GM21381 (cell line): Measurements from ENCODE around the gene INAFM1.
"Not testable (repeated sequence)": the region's sequence is repeated elsewhere in the genome, so short reads cannot be mapped to it uniquely, and the experiment has no call there.

ENCODE experiments used
- ATAC-seq: cut with Tn5 transposase; IDR thresholded peaks from one replicate; pipeline ENCODE4 v1.9.1; 2021; ENCODE audit warnings: mild to moderate bottlenecking, moderate library complexity; ENCODE audit not compliant: unreplicated experiment

INAFM1 gene

DNA sequence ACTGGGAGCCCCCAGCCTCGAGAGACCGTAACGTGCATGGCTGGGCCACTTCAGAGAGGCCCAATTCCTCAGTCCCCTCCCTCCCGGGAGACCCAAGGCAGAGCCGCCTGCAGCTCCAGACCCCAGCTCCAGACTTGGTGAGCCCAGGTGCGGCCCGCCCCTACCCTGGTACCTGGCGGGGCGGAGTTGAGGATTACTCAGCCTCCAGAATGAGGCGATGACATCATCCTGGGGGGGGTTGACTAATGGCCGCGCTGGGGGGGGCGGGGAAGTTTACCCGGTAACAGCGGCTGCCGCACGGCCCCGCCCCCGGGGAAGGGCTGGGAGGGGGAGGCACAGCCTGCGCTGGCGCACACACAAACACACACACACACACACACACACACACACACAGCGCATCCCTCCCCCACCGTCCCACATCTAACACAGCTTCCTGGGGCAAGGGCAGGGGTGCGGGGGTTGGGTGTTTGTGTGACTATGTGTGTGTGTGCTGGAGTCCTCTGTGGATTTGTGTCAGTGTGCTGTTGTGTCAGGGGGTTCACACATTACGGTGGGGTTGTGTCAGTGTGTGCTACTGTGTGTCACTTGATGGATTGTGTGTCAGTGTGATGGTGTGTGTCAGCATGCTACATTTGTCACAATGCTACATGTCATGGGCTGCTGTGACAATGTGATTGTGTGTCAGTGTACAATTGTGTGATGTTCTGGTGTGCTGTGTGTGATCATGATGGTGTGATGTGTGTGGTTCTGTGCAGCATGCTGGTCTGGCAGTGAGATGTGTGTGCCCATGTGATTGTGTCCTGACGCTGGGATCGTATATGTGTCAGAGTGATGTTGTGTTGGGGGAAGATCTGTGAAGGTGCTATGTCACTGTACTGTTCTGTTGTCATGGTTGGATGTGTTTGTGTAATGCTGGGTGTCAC lies 33.4 kb upstream of the INAFM1 start:
- no peak for ATAC-seq

DNA sequence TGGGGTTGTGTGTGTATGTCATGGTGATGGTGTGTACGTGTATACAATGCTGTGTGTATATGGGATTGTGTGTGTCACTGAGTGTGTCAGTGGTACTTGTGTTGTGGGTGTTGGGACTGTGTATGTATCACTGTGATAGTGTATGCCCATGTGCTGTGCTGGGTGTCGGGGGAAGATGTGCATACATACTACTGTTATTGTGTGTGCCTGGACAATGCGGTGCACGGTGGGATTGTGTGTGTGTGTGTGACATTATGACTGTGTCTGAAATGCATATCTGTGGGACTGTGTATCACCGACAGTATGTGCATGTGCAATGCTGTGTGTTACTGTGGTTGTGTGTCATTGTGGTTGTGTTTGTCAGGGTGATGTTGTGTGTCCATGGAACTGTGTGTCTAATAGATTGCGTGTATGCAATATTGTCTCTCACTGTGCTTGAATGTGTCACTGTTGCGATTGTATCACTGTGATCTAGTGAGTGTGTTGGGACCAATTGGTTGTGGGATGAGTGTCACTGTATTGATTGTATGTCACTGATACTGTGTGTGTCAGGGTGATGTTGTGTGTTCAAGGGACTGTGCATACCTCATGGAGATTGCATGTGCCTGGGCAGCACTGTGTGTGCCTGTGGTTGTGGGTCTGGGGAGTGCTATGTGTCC lies 32.6 kb upstream of the INAFM1 start:
- ATAC-seq, result no peak

DNA sequence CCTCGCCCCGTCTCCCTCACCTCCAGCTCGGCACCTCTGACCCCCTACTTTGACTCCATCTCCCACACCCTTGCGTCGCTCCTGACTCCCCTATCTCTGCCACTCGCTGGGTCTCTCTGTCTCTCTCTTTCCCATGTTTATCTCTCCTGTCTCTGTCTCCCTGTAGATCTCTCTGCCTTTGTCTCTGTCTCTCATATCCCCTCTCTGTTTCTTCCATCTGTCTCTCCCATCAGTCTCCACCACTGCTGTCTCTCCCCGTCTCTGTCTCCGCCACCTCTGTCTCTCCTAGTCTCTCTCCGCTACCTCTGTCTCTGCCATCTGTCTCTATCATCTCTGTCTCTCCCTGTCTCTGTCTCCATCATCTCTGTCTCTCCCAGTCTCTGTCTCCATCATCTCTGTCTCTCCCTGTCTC lies 31.3 kb upstream of the INAFM1 start:
- no peak for ATAC-seq

DNA sequence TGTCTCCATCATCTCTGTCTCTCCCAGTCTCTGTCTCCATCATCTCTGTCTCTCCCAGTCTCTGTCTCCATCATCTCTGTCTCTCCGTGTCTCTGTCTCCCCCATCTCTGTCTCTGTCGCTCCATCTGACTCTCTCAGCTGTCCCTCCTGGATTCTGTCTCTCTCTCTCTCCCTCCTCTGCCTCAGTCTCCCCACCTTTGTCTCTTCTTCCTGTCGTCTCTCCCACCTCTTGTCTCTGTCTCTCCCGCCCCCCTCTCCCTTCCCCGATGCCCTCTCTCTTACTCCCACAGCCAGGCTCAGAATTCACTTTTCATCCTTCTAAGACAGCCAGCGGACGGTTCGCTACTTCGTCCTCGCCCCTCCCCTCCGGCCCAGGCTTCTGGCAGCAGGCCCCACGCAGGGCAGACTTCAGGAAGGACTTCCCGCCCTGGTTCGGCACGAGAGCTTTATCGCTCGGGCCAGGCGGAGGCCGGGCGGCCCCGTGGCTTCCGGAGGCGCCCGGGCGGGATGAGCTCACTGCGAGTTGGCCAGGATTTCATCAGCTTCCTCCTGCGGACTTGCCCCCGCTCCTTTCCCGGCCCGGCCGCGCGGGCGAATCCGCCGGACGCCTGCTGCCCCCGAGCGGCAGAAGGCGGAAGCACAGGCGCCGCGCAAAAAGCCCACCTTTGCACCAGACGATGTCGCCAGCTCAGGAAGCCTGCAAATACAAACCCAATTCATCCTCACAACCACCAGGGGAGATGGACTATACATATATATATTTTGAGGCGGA lies 30.7 kb upstream of the INAFM1 start:
- peak; percentile 68 for ATAC-seq

DNA sequence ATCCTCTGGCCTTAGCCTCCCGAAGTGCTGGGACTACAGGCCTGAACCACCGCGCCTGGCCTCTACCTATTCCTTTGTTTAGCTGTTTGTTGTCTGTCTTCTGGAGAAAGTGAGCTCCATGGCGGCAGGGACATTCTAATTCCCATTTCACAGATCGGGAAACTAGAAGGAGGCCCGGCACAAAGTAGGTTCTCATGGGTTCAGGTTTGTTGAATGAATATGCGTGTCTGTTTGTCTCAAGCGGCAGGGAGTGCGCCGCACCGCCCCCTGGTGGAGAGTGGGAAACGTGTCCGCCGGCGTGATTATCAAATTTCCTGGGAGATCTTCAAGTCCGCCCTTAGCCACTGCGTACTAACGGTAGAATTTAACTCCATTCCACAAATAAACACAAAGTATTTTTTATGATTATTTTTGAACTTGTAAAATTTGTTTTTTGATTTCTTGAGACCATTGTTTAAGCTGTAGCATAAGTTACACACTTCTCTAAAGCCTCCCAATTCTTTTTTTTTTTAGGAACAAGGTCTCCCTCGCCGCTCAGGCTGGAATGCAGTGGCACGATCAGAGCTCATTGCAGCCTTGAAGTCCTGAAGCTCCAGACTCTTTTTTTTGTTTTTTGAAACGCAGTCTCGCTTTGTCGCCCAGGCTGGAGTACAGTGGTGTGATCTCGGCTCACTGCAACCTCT lies 27.2 kb upstream of the INAFM1 start:
- ATAC-seq, result no peak

DNA sequence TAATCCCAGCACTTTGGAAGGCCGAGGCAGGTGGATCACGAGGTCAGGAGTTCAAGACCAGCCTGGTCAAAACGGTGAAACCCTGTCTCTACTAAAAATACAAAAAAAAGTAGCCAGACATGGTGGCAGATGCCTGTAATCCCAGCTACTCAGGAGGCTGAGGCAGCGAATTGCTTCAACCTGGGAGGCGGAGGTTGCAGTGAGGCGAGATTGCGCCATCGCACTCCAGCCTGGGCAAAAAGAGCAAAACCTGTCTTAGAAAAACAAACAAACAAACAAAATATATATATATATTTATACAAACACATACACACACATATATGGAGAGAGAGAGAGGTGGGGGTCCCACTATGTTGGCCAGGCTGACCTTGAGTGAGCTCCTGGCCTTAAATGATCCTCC lies 21.7 kb upstream of the INAFM1 start:
- not testable (repeated sequence) for ATAC-seq

DNA sequence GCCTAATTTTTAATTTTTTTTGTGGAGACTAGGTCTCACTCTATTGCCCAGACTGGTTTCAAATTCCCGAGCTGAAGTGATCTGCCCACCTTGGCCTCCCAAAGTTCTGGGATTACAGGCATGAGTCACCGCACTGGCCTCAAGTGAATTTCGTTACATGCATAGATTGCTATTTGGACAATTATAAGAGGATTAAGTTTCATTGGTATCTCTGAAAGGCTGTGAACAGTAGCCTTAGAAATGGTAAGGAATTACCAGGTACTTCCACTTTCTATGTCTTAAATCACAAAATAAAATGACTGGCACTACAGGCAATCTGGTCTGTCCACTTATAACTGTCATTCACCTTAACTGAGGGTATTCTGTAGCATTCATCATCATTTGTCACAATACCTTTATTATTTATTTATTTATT lies 21.2 kb upstream of the INAFM1 start:
- no peak for ATAC-seq

DNA sequence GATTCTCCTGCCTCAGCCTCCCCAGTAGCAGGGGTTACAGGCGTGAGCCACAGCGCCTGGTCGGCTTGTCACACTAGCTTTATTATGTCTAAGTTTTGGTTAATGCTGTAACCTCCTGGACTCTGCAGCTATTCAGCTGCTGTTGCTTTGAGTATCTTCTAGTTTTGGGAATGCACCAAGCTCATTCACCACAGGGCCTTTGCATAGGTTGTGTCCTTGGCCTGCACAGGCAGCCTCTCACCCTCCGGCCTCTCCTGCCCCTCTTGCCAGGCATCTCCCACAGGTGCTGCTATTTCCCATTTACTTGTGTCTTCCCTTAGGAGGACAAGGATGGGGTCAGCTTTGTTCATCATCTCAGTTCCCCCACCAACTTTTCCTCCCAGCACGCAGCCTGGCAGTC lies 20.7 kb upstream of the INAFM1 start:
- no peak for ATAC-seq

DNA sequence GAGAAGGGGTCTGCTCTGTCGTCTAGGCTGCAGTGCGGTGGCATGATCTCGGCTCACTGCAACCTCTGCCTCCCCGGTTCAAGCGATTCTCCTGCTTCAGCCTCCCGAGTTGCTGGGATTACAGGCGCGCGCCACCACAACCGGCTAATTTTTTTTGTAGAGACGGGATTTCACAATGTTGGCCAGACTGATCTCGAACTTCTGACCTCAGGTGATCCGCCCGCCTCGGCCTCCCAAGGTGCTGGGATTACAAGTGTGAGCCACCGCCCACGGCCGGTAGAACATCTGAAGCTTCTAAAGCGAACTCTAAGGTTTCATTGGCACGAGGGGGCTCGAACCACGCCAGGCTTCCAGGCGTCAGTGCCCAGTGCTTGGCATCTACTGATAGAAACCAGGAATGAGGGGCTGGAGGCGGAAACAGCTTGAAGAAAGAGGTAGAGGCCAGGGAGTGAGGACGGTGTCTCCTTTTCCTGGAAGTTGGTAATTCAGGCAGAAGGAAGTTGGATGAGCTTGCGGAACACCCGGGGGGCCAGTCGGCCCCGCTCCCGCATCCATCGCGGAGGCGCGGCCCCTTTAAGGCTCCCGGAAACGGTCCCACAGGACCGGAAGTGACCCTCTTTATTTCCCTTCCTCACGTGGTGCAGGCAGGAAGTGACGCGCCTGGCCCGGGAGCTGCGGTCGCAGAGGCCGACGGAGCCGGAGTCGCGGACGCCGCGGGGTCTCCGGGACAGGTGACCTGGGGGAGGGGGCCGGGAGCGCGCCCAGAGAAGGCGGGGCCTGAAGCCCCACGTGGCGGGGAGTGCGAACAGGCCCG lies 18.6 kb upstream of the INAFM1 start, which contains the start of gene CCDC9:
TSS of gene CCDC9 (plus strand) at position 647 of the 814 bp plus-strand sequence. CDS start 1,876 bp downstream, outside the sequence.
- ATAC-seq, result peak; percentile 48

DNA sequence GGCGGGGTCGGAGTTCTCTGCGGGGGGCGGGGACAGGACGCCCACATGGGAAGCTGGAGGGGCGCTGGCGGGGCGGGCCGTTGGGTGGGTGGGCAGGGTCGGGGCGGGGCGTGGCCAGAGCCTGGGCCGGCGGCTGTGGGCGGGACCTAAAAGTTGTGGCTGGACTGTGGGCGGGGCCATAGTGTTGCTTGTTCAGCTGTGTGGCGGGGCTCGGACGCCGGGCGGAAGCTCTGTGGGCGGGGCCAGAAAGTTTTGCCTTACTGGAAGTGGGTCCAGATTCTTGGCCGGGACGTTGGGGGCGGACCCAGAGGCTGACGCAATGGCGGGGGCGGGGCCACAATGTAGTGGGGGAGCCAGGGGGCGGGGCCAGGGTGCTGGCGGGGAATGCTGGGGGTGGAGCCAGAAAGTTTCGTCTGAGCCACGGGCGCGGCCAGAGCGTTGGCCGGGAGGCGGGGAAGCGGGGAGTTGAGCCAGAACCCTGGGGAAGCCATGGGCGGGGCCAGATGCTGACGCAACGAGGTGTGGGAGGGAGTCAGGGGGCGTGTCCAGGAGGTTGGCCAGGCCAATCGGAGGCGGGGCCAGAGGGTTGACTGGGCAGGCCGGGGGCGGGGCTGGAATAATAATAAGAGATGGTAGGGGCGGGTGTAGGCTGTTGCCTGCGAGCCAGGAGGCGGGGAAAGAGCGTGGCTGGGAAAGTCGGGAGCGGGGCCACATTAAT lies 17.8 kb upstream of the INAFM1 start:
- peak; percentile 71 for ATAC-seq

DNA sequence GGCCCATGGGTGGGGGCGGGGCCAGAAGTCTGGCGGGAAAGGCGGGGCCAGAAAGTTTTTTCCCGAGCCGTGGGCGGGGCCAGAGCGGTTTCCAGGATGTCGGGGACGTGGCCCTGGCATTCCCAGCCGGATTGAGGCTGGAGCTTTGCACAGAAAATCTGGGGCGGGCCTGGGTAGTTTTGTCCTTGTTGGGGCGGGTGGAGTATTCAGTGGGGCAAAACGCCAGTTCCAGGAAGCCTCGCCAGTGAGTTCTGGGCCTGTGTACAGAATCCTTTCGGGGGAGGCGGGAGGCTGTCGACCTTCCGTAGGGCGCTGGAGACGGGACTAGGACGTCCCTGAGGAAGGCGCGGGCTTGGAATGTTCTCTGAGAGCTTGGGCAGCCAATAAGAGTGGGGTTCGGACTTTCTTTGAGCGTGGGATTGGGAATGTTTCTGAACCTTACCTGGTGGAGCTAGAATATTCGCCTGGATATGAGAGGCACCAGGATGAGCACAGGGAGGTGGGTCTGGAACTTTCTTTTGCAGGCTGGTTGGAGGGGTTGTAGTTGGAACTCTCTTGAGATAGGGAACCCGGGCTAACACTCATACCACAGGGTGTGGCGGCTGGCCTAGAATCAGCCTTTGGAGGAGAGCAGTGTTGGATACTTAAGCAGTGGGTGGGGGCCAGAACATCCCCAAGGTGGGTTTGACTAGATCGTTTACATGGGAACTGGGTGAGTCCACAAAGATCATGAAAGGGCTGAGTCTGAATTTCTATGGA lies 17.1 kb upstream of the INAFM1 start:
- ATAC-seq, result no peak

DNA sequence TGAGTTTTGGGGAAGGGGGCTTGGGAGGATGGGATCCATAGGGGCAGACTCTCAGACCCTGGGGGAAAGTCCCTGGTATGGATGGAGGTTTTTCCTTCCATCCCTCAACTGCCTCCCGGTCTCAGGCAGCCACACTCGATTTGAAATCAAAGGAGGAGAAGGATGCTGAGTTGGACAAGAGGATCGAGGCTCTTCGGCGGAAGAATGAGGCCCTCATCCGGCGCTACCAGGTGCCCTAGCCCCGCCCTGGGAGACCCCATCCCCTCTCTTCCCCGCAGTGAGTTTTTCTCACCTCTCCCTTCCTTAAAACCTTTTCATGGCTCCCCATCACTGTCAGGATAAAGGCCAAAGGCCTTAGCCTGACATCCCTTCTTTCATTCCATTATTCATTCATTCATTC lies 16.3 kb upstream of the INAFM1 start:
- ATAC-seq, result no peak

DNA sequence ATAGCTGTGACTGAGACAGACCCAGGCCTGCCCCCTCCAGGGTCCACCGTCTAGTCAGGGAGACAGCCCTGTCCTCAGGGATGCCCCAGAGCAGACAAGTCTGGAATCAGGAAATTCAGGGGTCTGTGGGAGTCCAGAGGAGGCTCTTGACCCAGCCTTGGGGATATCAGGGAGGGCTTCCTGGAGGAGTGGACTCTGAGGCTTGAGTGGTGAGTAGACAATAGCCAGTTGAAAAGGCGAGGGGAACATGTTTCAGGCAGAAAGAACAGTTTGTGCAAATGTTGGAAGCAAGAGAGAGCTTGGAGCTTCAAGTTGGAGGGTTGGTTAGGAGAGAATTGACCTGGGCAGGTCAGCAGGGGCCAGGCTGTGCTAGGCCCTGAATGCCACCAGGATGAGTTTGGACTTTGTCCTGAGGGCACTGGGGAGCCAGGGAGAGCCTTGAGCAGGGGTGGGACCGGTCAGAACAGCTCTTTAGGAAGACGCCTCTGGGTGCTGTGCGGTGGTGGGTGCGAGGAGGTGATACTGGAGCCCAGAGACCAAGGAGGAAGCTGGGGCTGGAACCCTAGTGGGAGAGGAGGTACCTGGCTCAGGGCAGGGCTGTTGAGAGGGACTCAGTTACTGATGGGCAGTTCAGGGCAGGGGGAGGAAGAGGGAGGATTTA lies 15.7 kb upstream of the INAFM1 start:
- ATAC-seq, result no peak

DNA sequence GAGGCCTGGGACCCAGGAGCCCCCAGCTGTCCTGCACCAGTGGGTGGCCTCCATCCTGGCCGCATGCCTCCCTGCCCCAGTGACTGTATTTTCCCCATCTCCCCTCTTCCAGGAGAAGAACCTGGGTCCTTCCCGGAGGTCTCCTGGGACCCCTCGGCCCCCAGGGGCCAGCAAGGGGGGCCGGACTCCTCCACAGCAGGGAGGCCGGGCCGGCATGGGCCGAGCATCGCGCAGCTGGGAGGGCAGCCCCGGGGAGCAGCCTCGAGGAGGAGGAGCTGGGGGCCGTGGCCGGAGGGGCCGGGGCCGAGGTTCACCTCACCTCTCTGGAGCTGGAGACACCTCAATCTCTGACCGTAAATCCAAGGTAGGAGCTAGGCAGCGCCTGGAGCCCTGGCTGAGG lies 14.2 kb upstream of the INAFM1 start:
- no peak for ATAC-seq

DNA sequence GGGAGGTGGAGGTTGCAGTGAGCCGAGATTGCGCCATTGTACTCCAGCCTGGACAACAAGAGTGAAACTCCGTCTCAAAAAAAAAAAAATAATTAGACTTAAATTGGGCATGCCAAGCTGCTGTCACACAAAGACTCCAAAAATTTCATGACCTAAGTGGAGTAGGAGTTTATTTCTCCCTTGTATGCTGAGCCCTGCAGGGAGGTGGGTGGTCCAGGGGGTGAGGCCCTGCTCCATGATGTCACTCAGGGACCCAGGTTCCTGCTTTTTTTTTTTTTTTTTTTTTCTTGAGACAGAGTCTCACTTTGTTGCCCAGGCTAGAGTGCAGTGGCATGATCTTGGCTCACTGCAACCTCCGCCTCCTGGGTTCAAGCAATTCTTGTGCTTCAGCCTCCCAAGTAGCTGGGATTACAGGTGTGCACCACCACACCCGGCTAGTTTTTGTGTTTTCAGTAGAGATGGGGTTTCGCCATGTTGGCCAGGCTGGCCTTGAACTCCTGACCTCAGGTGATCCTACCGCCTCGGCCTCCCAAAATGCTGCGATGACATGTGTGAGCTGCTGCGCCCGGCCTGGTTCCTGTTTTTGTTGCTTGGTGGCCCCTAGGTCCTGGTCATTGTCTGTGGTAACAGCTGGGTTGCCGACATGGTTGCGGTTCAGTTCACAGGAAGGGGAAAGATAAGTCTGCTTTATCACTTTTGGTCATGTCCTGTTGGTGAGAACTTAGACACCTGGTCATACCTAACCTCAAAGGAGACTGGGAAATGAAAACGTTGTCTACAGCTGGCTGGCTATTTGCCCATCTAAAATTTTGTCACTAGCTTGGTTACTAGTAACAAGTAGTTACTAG lies 12.5 kb upstream of the INAFM1 start:
- ATAC-seq, result peak; percentile 62

DNA sequence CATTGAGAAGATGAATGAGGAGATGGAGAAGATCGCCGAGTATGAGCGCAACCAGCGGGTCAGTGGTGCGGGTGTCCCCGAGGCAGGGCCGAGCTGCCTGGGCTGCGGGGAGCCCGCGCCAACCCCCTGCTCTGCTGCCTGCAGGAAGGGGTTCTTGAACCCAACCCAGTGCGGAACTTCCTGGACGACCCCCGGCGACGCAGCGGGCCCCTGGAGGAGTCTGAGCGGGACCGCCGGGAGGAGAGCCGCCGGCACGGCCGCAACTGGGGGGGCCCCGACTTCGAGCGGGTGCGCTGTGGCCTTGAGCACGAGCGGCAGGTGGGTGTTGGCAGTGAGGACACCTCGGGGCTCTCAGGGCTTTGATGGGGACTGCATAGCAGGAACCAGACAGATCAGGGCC lies 10.1 kb upstream of the INAFM1 start:
- no peak for ATAC-seq

DNA sequence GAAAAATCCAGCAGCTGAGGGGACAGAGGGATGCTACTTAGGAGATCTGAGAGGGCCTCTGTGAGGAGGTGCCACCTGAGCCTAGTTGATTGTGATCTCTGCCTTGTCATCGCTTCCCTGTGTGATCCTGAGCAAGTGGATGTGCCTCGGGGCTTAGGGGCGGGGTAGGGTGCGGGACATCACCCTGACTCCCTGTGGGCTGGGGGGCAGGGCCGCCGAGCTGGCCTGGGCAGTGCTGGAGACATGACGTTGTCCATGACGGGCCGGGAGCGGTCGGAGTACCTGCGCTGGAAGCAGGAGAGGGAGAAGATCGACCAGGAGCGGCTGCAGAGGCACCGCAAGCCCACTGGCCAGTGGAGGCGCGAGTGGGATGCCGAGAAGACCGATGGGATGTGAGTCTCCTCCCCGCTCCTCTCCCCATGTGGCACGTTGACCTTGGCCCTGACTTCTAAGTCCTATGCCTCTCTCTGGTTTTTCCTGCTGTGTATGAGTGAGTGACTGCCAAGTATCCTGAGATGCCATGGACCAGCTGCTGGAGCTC lies 8.2 kb upstream of the INAFM1 start:
- ATAC-seq, result no peak
